ENCODE measurements around the gene THYN1.

GRCh38 chr11:134273317-134273712 is 20.2 kb upstream of the THYN1 start:
- TF ChIP-seq TCF4 (CRISPR knock-in tag; IDR thresholded peaks at IDR 0.05; ENCODE audit: borderline replicate concordance) (no peak), ESRRG (CRISPR knock-in tag; IDR thresholded peaks at IDR 0.05) (no peak), OSR1 (CRISPR knock-in tag; IDR thresholded peaks at IDR 0.05) (no peak)

Measured in SK-N-SH treated with all-trans-retinoic acid at 6 μM for 48 hours (cell line).